Left kidney (tissue), 2 donors: ENCODE measurements around the gene TDRD9. TPM values are rescaled to one million over a fixed set of nuclear protein-coding genes. Genes with fewer than 3 reads are reported as not detected.

Source experiments
- DNase-seq: peaks from one replicate; pipeline ENCODE4 v3.0.0-alpha.2; 2013
- polyA plus RNA-seq: library from polyadenylated mRNA; unstranded; fragments of 120-200 nt; gene quantifications from one replicate; pipeline ENCODE4 v1.2.1, GENCODE V29; 2013; ENCODE audit not compliant: insufficient read length

Gene TDRD9
- polyA plus RNA-seq, 1 donor = 7.2 TPM

DNA sequence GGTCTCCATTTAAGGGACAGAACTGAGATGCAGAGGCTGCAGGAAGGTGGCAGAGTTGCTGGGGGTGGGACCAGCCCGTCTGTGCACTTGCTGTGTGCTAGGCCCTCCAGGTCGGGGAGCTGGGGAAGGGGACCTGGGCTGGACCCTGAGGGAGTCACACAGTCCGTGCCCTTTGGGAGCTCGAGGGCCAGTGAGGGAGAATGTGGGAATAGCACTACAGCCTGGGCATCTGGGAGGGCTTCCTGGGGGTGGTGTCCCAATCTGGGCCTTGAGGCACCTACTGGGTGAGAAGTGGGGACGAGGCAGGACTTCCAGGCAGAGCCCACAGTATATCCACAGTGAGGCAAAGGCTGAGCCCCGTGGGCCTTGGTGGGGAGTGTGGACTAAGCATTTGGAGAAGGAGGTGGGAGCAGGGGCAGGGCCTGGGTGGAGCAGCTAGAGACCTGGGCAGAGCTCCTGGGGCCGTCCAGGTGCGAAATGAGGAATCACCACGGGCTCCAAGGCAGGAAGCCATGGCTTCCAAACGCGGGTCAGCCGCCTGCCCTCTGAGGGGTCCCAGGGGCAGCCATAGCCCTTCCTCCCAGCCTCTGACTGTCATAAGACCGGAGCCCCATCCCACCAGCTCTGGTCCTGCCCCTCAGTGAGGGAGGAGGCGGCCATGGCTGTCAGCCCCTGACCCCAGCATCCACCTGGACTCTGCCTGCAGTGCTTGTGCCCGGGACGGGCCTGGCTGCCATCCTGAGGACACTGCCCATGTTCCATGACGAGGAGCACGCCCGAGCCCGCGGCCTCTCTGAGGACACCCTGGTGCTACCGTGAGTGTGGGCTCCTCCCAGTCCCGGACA, 163.9 kb downstream of the TDRD9 start:
- DNase-seq = no peak

DNA sequence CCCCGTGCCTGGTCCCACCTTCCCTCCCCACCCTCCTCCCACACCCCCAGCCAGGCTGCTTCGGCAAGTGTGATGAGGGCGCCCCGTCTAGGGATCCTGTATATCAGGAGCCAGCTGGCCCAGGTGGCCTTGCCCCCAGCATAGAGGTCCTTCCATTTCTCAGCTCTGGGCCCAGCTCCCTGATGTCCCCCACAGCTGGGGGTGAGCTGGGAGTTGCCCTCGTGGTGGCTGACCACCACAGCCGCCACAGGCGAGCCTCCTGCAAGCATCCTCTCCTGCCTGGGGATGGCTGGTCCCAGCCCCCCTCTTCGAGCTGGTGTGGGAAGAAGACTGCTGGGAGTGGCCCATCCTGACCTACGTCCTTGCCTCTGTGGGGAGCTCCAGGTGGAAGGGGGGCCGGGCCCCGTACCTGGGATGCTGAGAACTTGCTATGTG, 164.7 kb downstream of the TDRD9 start:
- DNase-seq = no peak

DNA sequence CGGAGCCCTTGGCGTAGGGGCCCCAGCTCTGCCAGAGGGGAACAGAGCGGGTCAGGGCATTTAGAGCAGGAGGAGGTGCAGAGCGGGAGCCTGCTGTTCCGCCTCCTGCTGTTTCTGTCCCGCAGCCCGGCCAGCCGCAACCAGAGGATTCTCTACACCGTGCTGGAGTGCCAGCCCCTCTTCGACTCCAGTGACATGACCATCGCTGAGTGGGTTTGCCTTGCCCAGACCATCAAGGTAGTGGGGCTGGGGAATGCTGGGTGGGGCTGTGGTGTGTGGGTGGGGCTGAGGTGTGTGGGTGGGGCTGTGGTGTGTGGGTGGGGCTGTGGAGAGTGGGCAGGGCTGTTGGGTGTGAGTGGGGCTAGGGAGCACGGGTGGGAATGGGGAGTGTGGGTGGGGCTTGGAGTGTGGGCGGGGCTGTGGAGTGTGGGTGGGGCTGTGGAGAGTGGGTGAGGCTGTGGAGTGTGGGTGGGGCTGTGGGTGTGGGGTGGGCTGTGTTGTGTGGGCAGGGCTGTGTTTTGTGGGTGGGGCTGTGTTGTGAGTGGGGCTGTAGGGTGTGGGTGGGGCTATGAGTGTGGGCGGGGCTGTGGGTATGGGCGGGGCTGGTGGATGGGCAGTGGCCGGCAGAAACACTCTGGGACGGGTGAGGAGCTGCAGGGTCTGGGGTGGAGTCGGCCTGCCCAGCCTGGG, 165.3 kb downstream of the TDRD9 start:
- no peak for DNase-seq

DNA sequence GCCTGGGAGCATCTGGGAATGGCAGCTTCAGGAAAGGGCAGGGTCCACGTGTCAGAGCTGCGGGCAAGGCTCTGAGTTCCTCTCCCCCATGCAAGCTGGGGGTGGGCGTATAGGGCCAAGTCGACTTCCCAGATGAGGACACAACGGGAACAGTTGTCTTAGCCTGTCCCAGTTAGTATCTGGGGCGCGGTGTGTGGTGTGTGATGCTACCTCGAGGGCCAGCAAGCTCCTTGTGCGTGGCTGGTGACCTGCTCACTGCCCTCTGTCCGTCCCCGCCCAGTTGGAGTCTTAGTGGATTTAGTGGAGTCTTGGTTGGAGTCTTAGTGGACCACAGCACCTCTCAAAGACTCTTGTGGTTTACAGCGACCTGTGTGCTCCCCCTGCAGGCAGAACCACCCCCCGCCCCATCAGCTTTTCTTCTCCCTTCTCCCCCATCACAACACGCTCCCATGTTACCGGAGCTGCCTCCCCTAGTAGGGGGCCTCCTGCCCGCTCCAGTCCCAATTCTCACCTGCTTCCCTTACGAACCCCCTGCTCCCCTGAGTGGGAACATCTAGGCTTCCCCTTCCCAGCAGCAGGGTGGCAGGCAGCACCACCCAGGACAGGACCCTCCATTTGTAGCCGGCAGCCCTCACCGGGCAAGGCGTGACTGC, 165.9 kb downstream of the TDRD9 start:
- no peak for DNase-seq

DNA sequence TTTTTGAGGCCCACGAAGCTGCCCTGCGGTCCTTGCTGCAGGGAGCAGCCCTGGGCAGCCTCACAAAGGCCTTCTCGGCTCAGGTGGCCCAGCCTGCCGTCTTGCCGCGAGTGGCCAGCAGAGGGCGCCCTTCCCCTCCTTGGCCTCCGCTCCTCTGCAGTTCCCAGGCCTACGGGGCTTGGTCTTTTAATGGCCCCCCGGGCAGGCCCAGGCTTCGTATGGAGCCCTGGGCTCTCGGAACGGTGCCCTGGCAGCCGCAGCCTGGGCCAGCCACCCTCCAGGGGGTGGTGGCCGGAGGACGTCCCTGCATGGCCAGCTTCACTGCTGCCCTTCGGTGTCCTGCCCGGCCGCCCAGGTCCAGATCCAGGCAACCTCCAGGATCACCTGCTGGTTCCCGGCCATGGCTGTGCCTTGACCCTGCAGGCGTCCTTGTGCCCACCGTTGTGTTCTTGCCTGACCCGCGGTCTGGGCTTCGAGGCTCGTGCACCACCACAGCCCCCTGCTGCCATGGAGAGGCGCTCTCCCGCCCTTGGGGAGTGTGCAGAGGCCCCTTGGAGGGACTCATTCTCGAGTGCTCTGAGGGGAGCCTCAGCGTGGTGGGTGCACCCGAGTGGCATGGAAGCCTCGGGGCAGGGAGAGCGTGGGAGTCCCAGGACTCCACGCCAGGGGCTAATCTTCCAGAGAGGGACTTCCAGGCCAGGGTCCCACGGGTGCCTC, 166.6 kb downstream of the TDRD9 start:
- no peak for DNase-seq

DNA sequence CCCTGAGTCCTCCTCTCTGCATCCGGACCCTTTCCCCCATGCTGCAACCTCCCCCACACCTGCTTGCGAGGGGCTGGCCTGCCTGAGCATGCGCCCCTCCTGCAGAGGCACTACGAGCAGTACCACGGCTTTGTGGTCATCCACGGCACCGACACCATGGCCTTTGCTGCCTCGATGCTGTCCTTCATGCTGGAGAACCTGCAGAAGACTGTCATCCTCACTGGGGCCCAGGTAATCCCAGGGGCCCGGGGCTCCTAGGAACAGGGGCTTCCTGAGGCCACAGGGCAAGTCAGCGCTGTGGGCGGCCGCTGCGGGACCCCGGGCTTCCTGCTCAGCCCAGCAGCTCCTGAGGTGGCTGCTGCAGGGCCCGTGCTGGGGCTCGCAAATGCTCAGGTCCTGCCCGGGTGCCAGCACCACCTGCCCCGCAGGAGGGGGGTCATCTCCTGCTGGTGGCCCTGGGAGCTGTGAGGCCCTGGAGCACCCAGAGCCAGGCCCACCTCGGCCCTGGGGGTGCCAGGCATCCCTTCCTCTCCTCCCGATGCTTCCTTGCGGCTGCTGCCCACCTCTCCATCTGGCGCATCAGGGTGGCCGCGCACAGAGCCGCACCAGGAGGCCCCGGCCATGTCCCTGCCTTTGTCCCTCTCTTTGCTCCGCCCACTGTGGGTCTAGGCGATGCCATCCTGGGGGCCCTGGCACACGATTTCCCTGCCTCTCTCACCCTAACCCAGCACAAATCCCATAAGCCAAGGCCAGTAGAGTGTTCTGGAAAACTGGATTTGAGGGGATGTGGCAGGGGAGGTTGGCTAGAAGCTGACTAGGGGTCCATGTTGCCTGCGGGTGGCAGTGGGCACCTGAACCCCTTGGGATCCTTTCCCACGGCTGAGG, 167.4 kb downstream of the TDRD9 start:
- DNase-seq = no peak

DNA sequence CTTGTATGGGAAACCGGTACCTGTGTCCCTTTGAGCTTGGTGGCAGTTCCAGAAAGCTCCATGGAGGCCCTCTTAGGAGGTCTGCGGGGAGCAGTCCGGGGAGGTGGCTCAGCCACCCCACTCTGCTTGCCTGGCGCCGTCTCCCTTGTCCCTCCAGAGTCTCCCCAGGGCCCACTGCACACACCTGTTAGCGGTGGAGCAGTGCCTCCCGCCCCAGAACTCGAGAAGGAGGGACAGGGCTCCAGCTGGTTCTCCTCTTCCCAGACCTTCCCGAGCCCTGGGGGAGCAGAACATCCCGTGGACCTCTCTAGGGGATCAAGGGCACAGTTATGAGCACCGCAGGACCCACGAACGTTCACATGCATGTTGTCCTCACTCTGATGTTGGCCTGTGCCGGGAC, 168.1 kb downstream of the TDRD9 start:
- DNase-seq = no peak

DNA sequence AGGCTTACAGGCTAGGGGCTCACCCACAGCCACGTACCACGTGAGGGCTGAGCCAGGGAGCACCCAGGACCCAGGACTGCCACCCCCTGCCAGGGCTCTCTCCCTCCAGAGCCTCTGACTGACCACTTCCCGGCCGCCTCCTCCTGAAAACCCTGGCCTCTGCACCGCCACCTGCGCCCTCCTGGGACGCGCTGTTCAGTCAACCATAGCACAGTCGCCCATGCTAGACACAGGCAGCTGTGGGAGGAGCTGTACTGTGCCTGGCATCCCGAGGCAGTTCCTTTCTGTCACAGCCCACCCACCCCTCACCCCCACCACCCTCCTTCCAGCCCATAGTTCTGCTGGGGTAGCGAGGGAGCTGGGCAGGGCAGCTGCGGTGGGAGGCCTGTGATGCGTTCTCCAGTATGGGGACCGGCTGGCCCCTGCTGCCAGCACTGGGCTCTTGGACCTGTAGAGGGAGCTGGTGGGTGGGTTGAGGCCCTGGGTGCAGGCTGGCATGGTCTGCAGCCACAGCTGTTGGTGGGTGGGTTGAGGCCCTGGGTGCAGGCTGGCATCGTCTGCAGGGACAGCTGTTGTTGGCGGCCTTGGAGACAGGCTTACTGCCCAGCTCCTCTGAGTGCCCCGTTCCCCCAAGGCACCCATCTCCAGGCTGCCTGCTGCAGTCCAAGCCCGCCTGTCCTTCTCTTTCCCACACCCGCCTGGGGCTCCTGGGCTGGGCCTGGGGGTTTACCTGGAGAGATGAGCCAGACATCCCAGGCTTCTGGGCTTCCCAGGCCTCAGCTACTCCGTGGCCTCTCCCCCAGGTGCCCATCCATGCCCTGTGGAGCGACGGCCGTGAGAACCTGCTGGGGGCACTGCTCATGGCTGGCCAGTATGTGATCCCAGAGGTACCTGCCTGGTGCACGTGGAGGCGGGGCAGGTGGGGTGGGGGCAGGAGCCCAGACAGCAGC, 168.8 kb downstream of the TDRD9 start:
- DNase-seq = no peak

DNA sequence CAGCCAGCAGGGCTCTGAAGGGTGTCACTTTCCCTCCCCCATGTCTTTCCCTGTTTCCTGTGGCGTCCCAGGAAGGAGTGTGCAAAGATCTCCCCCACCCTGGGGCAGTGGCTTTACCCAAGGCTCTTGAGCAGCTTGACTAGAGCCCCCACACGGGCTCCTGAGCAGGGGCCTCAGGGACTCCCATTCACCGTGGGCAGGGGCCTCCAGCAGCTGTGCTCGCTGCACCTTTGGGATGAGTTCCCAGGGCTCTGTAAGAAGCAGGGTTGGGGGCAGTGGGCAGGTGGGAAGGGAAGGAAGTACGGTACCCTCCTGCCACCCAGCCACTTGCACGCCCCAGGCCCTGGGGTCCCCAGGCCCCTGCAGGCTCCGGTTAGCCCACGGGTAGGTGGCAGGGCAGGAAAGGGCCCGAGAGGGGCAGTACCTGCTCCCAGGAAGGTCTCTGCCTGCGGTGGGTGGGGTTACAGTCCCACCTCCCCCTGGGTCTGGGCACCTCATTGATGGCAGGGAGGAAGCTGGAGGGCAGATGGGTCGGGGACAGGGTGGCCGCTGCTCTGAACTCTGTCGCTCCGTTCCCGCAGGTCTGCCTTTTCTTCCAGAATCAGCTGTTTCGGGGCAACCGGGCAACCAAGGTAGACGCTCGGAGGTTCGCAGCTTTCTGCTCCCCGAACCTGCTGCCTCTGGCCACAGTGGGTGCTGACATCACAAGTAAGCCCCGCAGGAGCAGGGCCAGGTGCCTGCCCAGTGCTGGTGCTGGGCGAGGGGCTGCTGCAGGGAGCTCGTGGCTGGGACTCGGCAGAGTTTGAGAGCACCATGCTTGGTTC, 170.2 kb downstream of the TDRD9 start:
- no peak for DNase-seq

DNA sequence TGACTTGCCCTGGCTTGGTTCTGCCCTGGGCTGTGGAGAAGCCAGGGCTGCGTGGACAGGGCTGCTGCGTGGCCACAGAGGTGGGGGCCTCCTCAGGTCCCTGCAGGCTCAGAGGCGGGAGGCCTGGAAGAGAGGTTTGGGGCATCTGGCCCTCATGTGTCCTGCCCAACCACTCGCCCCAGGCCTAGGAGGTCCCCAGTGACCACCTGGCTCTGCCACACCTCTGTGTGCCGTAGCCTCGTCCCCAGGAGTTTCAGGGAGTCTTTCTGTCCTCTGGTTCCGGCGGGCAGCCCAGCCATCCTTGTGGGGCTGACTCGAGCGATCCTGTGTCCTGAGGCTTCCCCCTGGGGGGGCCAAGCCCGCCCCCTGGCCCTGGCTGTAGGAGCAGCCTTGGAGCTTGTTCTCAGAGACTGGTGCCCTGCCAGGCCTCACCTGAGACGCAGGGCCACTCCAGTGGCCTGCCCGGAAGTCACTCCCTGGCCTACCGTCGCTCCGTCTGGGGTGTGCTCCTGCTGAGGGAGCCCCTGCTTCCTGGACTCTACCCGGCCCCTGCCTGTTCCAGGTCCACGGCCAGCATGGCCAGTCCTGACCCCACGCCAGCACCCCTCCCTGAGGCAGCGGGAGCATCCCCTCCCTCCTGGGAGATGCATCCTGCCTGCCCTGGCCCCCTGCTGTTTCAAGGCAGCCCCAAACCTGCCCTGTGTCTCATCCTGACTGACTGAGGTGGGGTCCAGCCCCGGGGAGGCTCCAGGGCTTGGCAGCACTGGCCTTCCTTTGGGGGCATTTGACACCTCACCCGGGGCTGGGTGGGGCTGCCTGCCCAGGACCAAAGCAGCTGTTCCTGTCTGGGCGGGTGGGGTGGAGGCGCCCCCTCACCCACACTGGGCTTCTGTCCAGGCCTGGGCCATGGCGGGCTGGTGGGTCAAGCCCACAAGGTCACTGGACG, 171.1 kb downstream of the TDRD9 start:
- DNase-seq = no peak

DNA sequence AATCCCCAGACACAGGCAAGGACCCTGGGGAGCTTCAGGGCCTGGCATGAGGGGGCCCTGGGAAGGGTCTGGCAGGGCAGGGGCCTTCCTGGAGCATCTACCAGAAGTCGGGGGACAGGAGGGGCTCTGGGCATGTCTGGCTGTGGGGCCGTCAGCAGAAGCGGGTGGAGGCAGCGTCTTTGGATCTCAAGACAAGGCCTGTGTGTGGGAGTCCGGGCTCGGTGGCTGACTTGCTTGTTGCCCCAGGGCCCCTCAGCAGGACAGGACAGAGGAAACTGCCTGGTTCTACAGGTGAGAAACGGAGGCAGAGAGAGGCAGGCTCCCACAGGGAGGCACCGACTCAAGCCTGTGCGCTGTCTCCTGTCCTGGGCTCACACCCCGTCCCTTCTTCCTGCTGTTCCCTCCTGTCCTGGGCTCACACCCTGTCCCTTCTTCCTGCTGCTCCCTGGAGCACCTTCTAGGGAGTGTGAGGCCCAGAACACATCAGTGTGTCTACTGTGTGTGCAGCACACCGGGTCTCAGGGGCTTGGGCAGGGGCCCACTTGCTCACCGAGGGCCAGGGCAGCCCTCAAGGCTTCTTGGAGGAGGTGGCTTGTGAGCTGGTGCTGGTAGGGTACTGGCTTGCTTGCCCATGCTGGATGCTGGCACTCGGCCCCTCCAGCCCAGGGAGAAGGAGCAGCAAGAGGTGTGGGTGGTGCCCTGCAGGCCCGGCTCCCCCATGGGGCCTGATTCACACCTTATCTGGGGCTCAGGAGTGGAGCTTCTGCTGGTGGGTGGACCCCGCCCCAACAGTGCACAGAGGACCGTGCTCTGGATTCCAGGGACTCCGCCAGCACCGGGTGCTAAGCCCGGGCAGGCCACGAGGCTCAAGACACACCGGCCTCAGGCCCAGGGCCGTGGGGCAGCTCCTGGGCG, 172.2 kb downstream of the TDRD9 start:
- no peak for DNase-seq

DNA sequence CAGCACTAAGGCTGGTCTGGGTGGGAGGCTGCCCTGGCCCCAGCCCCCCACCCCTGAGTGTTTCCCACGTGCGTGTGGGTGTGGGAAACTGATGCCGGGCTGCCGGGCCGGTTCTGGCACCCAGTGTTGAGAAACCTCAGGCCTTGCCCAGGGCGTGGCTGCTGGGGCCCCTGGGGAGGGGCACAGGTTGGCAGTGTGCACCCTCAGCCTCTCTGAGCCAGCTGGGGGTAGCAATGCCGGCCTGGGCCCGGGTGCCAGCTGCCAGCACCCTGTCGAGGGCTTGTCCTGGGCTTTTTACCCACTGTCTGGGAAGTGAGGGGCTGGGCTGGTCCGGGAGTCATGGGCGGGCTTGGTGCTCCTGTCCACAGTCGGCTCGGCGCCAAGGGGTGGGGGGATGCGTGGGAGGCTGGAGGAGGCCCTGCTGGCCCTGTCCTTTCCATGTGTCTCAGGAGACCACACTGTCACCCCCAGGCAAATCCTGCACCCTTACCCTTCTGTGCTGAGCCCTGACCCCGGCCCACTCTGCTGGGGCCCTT, 172.9 kb downstream of the TDRD9 start:
- no peak for DNase-seq

DNA sequence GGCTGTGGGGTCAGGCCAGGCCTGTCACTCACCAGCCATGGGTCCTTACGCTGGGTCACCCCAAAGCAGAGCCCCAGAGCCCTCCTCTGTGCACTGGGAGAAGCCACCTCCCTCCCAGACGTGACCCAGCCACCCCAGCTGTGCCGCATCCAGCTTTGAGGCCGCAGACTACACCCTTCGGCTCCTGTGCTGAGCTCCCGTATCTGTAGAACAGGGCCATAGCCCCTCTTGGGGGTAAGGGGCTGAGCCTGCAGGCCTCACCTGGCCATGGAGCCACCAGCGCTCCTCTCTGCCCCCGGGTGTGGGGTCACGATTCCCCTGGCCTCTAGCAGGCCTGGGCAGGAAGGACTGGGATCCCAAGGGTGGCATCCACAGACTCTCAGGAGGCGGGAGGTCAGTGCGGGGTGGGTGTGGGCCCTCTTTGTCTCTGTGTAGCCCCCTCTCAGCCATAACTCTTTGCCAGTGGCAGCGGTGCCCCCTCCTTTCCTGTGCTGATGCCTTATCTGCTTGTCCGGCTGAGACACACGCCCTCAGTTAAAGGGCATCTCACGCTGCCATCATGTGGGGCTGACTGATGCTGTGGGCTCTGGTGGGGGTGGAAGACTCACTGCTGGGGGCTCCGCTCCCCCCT, 173.5 kb downstream of the TDRD9 start:
- no peak for DNase-seq
